Measurements from ENCODE around the gene TECTA.

Gene TECTA

GRCh38 chr11:121099885-121100284 is 1.2 kb upstream of the TECTA start:
- no peak for TF ChIP-seq CTCF (IDR thresholded peaks at IDR 0.05; ENCODE audit: control extremely low read depth, extremely low read depth, low read depth, missing control alignments)
- CTCF ChIA-PET, result no interaction called here
- POLR2A ChIA-PET, result no interaction called here
- DNase-seq (ENCODE audit: extremely low spot score), result no peak

- DNase-seq (ENCODE audit: extremely low spot score), result no peak
- CTCF ChIA-PET, result interaction anchor here (0.7 to 1.5 kb wide), 2 partner anchors 9 to 565 kb away, joined by 3 to 4 read pairs; no protein-coding TSS in a partner anchor
- TF ChIP-seq CTCF (IDR thresholded peaks at IDR 0.05; ENCODE audit: control extremely low read depth, extremely low read depth, low read depth, missing control alignments), result no peak
- POLR2A ChIA-PET, result no interaction called here
These were observed 3.3 kb downstream of the TECTA start for GRCh38 chr11:121104312-121104762.

GRCh38 chr11:121105063-121105480 is 4.0 kb downstream of the TECTA start:
- CTCF ChIA-PET, result interaction anchor here (1.0 to 1.5 kb wide), 2 partner anchors 8 to 90 kb away, joined by 3 to 4 read pairs; no protein-coding TSS in a partner anchor
- no peak for DNase-seq (ENCODE audit: extremely low spot score)
- POLR2A ChIA-PET, result no interaction called here
- TF ChIP-seq CTCF (IDR thresholded peaks at IDR 0.05; ENCODE audit: control extremely low read depth, extremely low read depth, low read depth, missing control alignments), result no peak

GRCh38 chr11:121105481-121106195 is 4.6 kb downstream of the TECTA start:
- no peak for TF ChIP-seq CTCF (IDR thresholded peaks at IDR 0.05; ENCODE audit: control extremely low read depth, extremely low read depth, low read depth, missing control alignments)
- no peak for DNase-seq (ENCODE audit: extremely low spot score)
- ChIA-PET CTCF (interaction anchor here (1.0 to 1.5 kb wide), 3 partner anchors 8 to 89 kb away, joined by 3 to 5 read pairs (median 4); no protein-coding TSS in a partner anchor), POLR2A (no interaction called here)

- DNase-seq (ENCODE audit: extremely low spot score), result no peak
- POLR2A ChIA-PET, result no interaction called here
- TF ChIP-seq CTCF (IDR thresholded peaks at IDR 0.05; ENCODE audit: control extremely low read depth, extremely low read depth, low read depth, missing control alignments), result no peak
- CTCF ChIA-PET, result interaction anchor here (1.1 to 1.5 kb wide), 2 partner anchors 9 to 13 kb away, joined by 5 to 6 read pairs; no protein-coding TSS in a partner anchor
These were observed 5.8 kb downstream of the TECTA start for GRCh38 chr11:121106812-121107211.

GRCh38 chr11:121108413-121108812 is 7.4 kb downstream of the TECTA start:
- no peak for TF ChIP-seq CTCF (IDR thresholded peaks at IDR 0.05; ENCODE audit: control extremely low read depth, extremely low read depth, low read depth, missing control alignments)
- ChIA-PET POLR2A (no interaction called here), CTCF (no interaction called here)
- no peak for DNase-seq (ENCODE audit: extremely low spot score)

Data from GM10248 (cell line).